Activated CD4-positive, alpha-beta T cell treated with anti-CD3 and anti-CD28 coated beads, Interleukin-2, Interleukin-6, amounts not matched to agents 100 ng/mL and 50 ng/mL, durations not matched to agents 16 hours and 8 hours (primary cell): ENCODE data around the gene MEIOB.

Source experiments
- DNase-seq: peaks from one replicate; pipeline ENCODE4 v3.0.0-alpha.2; 2020

MEIOB gene

DNA sequence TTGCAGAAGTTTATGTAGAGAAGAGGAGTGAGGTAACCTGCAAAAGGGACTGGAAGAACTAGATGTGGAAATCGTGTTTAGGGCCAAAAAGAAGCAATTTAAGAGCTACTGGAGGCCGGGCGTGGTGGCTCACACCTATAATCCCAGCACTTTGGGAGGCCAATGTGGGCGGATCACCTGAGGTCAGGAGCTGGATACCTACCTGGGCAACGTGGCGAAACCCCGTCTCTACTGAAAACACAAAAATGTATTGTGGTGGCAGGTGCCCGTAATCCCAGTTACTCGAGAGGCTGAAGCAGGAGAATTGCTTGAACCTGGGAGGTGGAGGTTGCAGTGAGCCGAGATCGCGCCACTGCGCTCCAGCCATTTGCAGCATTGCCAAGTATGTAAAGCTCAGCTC lies 4.1 kb upstream of the MEIOB start:
- DNase-seq, result peak; percentile 3

- DNase-seq, result no peak
These were observed 2.9 kb upstream of the MEIOB start for GRCh38 chr16:1874854-1875253.

DNA sequence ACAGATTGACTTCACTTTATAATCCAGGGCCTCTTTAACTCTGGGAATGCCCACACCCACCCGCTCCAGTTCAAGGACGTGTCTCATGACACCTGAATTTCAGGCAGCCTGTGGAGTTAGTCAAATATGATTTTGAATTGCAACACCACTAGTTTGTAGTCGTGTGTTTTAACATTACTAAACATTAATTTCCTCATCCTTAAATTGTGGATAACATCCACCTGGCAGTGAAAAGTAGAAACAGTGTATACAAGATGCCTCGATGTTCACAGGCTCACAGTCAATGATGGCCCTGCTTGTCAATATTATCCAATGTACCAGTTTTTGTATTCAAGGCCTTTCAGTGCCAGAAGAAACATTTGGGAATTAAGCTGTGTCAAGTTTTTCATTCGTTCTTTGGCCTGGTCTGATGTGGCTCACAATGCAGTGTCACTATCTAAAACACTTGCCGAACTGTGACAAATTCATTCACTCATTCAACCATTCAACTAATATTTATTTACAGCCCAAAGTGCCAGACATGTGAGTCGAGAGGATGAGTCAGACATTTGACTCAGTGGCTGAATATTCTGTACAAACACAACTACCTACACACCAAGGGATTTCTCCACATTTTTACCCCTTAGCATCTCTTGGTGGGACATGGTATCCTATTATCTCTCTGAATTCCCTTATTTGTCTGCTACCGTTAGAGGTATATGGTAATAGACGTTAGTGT lies 1.4 kb downstream of the MEIOB start:
- DNase-seq, result no peak

DNA sequence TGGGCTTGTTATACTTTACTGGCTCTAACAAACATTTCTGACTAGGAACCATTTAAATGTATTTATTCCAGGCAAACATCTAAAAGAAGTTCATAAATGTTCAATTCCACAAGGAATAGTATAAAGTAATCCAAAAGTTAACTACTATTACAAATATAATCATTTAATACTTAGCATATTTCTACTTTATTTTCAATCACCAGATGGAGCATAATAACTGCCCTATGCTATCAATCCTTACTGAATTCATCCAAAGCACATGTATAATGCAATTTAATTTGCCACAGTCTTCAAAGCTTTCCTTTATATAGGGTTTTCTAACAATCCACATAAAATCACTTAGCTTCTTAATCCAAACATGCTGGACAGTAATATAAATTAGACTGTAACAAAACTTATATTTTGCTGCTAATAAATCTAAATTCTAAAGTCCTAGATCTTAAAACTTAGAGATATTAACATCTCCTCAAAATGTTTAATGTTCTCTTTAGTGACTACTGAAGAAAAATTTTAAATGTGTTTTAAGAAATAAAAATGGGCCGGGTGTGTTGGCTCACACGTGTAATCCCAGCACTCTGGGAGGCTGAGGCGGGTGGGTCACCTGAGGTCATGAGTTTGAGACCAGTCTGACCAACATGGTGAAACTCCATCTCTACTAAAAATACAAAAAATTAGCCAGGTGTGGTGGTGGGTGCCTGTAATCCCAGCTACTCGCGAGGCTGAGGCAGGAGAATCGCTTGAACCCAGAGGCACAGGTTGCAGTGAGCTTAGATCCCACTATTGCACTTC lies 5.9 kb downstream of the MEIOB start:
- DNase-seq, result no peak

DNA sequence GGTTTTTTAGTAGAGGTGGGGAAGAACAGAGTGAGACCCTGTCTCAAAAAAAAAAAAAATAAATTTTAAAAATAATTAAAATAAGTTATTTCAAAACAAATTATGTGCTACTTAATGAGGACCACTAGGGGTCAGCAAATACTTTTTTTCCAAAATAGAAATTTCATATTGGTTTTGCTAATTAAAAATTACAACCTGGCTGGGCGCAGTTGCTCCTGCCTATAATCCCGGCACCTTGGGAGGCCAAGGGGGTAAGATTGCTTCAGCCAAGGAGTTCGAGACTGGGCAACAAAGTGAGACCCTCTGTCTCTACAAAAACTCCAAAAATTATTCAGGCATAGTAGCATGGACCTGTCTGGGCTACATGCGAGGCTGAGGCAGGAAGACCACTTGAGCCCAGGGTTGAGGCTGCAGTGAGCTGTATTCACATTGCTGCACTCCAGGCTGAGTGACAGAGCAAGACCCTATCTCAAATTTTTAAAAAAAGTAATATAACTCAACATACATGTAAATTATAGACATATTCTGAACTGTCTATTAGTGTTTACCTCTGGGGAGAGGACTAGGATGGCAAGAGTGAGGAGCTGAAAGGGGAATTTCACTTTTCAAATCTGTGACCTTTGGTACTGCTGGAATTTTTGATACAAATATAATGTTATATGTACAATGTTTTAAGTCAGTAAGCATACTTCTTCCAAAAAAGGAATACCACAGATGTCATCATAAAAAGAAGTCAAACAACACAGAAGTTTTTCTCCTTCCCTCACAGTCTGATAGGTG lies 8.1 kb downstream of the MEIOB start:
- no peak for DNase-seq

DNA sequence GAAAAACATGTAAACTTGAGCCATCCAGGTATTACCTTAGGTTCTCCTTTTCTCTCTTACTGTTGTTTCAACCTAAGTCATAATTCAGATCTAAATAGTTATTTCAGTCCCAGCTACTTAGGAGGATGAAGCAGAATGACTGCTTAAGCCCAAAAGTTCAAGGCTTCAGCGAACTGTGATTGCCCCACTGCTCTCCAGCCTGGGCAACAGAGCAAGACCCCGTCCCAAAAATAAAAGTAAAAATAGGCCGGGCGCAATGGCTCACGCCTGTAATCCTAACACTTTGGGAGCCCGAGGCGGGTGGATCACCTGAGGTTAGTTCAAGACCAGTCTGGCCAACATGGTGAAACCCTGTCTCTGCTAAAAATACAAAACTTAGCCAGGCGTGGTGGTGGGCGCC lies 9.6 kb downstream of the MEIOB start:
- DNase-seq, result no peak

DNA sequence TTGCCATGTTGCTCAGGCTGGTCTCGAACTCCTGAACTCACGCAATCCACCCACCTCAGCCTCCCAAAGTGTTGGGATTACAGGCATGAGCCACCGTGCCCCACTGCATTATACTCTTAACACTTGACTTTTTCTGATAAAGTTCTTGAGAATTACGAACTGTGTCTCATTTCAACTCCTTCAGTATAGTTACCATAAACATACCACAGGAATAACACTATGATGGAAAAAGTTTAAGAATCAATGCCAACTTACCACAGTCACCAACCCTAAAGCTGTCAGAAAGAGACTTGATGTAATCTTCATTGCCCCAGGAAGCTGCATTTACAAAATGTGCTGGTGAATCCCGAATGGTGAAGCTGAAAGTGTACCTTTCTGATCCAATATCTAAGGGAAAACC lies 10.2 kb downstream of the MEIOB start:
- no peak for DNase-seq

DNA sequence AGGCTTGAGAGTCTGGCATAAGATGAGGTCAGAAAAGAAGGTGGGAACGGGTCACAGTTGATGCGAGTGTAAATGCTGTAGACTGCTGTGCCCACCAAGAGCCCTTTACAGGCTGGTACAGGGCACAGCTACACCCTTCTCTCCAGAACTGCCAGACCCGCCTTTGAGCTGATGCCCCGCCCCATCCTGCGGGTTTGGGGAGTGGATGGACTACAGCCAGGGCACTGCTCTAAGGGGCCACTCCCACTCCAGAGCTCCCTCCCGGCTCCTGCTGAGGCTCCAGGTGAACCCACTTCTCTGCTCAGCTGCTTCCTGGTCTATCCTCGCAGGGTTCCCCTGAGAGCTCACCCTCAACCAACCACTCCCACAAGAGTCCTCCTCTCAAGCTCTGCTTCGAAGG lies 12.3 kb downstream of the MEIOB start:
- DNase-seq, result no peak

- DNase-seq, result no peak
These were observed 13.6 kb downstream of the MEIOB start for GRCh38 chr16:1858189-1858865.

- no peak for DNase-seq
These were observed 14.4 kb downstream of the MEIOB start for GRCh38 chr16:1857433-1858097.

DNA sequence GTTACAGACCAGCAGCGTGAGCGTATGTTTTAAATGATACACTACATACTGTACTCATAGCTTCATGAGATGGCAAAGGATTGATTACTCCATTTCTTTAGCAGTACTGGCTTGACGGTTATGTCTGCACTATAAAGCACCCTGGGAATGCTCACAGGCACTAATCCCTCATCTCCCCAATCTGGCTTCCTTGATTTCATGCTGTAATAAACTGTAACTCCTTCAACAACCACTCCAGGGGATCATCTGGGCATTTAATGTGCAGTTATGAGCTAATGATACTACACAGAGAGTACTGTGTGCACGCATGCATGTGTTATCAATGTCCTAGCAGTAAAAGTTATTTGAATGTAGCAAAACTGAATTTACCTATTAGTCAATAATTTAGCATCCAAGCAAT lies 20.2 kb downstream of the MEIOB start:
- no peak for DNase-seq

- DNase-seq, result no peak
These were observed 21.0 kb downstream of the MEIOB start for GRCh38 chr16:1850981-1851380.

DNA sequence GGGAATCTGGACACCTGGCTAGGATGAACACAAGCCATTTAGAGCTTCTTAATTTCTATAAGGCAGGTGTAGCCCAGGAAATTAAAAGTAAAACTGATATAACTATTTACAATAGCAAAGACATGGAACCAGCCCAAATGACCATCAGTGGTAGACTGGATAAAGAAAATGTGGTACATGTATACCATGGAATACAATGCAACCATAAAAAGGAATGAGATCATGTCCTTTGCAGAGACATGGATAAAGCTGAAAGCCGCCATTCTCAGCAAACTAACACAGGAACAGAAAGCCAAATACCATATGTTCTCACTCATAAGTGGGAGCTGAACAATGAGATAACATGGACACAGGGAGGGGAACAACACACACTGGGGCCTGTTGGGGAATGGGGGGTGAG lies 25.5 kb downstream of the MEIOB start:
- DNase-seq, result no peak

DNA sequence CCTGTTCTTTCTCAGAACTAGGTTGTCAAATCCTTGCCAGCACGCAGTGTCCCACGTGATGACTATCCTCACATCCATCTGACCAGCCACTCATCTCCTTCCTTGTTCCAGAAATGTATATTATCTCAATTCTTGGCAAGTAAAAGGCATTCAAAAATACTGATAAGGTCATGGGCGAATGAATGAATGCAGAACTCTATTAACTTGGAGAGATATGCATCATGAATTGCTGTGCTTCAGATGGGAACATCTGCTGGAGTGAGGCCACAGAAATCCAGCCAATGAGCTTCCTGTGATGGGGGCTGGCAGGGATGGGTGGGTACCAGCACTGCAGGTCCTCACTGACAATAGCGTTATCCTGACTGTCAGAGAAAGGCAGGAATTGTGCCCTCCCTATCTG lies 26.0 kb downstream of the MEIOB start:
- DNase-seq, result no peak

DNA sequence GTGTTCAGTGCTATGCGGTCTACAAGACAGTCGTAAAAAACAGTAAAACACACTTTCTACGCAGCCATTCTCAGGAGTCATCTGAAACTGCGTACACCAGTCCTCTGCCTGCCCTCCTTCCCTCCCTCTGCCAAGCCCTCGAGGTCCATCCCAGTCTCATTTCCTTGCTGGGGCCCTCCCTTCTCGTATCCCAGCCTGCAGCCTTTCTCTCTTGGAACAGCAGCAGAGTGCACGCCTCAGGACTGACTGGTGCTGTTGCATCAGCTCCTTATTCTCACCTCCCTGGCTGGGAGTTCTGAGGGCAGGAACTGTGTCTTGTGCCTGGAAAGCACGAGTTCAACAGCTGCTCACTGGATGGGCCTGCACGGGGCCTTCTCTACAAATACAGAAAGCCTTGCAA lies 32.4 kb downstream of the MEIOB start:
- no peak for DNase-seq

- DNase-seq, result no peak
These were observed 37.9 kb downstream of the MEIOB start for GRCh38 chr16:1834096-1834495.

DNA sequence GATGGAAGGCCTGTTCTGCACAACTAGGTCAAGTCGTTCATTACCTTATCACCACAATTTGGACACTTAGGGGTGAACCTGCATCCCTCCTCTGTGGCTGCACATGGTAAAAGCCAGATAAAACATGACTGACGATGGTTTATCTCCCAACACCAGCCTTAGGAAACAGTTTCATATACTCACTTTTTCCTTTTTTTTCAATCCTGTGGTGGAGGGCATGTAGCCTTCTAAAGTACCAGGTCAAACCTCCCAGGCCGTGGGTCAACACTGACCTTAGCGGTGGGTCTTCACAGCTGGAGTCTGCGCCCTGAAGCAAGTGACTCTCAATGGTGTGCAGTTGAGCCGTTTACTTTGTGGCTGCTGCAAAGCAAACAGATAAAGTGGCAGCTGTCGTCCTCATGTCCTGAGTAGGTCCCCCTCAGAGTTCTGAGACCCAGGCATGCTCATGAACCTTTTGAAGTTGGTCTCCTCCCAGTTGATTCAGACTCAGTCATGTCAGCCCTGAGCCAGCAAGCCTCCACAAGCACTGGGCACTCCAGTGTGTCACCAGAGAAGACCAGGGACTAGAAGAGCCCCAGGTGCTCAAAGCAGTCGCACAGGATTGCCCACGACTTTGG lies 39.0 kb downstream of the MEIOB start:
- no peak for DNase-seq

GRCh38 chr16:1831186-1832075 lies 40.5 kb downstream of the MEIOB start:
- DNase-seq, result no peak

DNA sequence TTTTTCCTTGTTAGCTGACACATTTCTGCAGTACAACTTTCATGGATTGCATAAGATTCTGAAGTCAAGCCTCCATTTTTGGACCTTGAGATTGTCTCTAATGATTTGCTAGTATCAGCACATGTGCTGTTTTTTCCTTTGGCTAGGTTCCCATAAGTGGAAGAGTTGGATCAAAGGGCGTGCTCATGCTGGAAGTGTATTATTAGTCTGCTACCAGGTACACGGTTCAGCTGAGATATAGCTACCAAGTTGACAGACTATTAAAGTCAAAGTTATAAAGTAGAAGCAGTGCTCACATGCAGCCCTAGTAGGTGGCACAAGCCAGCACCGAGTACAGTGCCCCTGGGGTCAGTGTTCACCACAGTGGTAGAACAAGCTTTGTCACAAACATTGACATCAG lies 41.8 kb downstream of the MEIOB start:
- no peak for DNase-seq

- no peak for DNase-seq
These were observed 43.1 kb downstream of the MEIOB start for GRCh38 chr16:1828645-1829410.
